Measurements from ENCODE around the gene PIEZO1. TPM values are rescaled to one million over a fixed set of nuclear protein-coding genes. Genes with fewer than 3 reads are reported as not detected.

PIEZO1 gene
- total and polyA plus RNA-seq, 10 donors, result 145 to 385 (median 201) TPM

GRCh38 chr16:88759245-88759975 lies 25.6 kb downstream of the PIEZO1 start:
- Histone ChIP-seq H3K4me1 (peaks cover 24 to 94% (median 68%) of the 10 kb centered on the region in 6 donors), H3K36me3 (peaks cover 0 to 55% (median 6%) of the 10 kb centered on the region in 6 donors), H3K4me3 (peak overlapping the region in 1 of 8 donors; percentile 11), H3K27me3 (replicated peaks in 1 of 7) (no peaks in the 10 kb centered on the region), H3K27ac (peak overlapping the region; percentile 22 to 73 (median 42)), H3K9me3 (peaks cover 0 to 8% (median 0%) of the 10 kb centered on the region in 8 donors)
- TF ChIP-seq CTCF (IDR thresholded peaks at IDR 0.05 in 8 of 11, conservative IDR thresholded peaks at IDR 0.05 in 3 of 11) (peak in 1 of 11 experiments; percentile 12), POLR2AphosphoS5 (IDR thresholded peaks at IDR 0.05) (peak; percentile 44 to 51 (median 46)), POLR2A (IDR thresholded peaks at IDR 0.05) (no peak)
- 68 to 83% (median 74%) methylated on average over 22 to 26 of the region's 26 CpGs for WGBS, 5 donors
- intact Hi-C loops (cut with DNase I; ENCODE audit: low total_unique reads), result no loop called here
- peak; percentile 88 for DNase-seq

DNA sequence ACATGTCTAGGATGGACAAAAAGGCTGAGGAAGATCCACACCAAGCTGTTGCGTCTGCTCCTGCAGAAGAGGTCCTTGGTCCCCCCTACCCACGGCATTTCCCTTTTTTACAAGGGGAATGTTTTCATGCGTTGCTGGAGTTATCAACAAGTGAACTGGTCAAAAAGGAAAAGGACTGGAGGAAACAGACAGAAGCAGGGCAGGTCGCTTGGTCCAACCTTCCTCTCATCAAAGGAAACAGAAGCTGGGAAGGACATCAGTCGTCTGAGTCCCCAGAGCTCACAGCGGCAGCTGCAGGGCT lies 26.1 kb downstream of the PIEZO1 start:
- no peak for TF ChIP-seq CTCF (IDR thresholded peaks at IDR 0.05 in 8 of 11, conservative IDR thresholded peaks at IDR 0.05 in 3 of 11)
- no peak for TF ChIP-seq POLR2AphosphoS5 (IDR thresholded peaks at IDR 0.05)
- no peak for TF ChIP-seq POLR2A (IDR thresholded peaks at IDR 0.05)
- peaks cover 0 to 49% (median 5%) of the 10 kb centered on the region in 6 donors for H3K36me3 ChIP-seq
- H3K27ac ChIP-seq, result peak overlapping the region; percentile 22 to 73 (median 42)
- H3K4me3 ChIP-seq, result no peak overlapping the region
- peaks cover 25 to 94% (median 68%) of the 10 kb centered on the region in 6 donors for H3K4me1 ChIP-seq
- DNase-seq, result no peak
- no peaks in the 10 kb centered on the region for H3K27me3 ChIP-seq (replicated peaks in 1 of 7)
- H3K9me3 ChIP-seq, result peaks cover 0 to 8% (median 0%) of the 10 kb centered on the region in 8 donors
- intact Hi-C loops (cut with DNase I; ENCODE audit: low total_unique reads), result no loop called here
- 67 to 84% (median 76%) methylated on average over 6 of the region's 6 CpGs for WGBS, 5 donors

DNA sequence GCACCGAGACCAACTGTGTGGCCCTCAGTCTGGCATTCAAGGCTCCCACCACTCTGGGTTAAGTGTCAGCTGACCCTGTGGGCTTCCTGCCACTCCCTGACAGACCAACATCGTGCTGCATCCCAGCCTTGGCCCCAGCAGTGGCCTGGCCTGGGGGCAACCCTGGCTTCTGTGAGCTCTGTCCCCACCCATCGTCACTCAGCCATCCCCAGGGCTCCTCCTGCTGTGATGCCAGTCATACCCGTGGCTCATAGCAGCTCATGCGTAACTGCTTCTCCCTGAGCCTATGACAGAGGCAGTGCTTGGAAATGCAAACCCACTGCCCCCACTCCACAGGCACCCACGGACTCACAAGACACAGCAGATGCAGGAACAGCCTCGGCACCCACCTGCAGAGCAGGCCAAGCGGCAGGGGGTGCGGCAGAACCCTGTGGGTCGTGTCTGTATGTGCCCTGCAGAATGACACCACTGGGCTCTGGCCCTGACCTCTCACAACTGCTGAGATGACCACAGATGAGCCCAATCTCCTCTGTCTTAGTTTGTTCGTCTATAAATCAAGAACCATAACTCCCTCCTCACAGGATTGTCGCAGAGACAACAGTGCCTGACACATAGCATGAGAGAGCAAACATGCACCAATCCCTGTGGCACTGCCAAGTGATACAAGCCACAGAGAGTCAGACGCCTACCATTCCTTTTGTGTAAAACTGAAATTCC lies 26.6 kb downstream of the PIEZO1 start:
- Histone ChIP-seq H3K27ac (peak overlapping the region in 4 of 8 donors; percentile 22 to 73 (median 56)), H3K4me3 (no peak overlapping the region), H3K9me3 (peaks cover 0 to 8% (median 0%) of the 10 kb centered on the region in 8 donors), H3K36me3 (peaks cover 0 to 48% (median 3%) of the 10 kb centered on the region in 6 donors), H3K4me1 (peaks cover 21 to 94% (median 65%) of the 10 kb centered on the region in 6 donors), H3K27me3 (replicated peaks in 1 of 7) (no peaks in the 10 kb centered on the region)
- 69 to 82% (median 75%) methylated on average over 10 to 13 of the region's 13 CpGs for WGBS, 5 donors
- TF ChIP-seq CTCF (IDR thresholded peaks at IDR 0.05 in 8 of 11, conservative IDR thresholded peaks at IDR 0.05 in 3 of 11) (no peak), POLR2AphosphoS5 (IDR thresholded peaks at IDR 0.05) (peak in 2 of 3 donors; percentile 38 to 66), POLR2A (IDR thresholded peaks at IDR 0.05) (no peak)
- intact Hi-C loops (cut with DNase I; ENCODE audit: low total_unique reads), result no loop called here
- no peak for DNase-seq
